Measurements from ENCODE around the gene FAM124A.

The FAM124A gene

DNA sequence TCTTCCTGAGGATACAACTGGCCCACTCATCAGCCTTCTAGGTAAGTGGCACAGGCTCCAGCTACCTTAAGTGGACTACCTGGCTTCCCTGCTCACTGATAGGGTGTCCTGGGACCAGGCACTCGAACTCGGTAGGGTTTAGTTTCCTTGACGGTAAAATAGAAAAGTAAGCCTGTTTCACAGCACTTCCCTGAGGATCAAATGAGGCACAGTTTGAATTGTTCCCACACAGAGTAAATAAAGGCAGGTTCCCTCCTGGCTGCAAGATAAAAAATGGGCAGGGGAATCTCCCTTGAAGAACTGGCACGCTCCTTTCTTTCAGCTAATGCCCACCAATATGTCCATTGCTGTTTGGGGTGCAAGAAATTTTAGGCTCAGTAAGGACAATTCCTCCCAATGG is 1.1 kb upstream of the FAM124A start:
- DNase-seq (ENCODE audit: low spot score) = no peak

DNA sequence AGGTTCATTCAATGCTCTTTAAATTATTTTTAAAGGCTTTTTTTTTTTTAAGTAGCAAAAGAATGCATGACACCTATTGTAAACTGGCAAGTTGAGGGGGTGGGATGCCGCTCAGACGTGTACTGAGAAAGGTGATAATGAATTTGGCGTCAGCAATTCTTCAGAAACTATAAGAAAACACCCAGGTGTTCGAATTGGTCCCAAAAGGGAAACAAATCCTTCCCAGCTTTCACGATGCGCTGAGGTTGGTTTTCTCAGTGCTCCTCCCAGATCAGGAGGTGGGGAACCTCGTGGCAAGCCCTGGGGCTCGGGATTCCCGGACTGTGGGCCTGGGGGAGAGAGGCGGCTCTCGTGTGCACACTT is 543 bp upstream of the FAM124A start:
- DNase-seq (ENCODE audit: low spot score) = no peak

DNA sequence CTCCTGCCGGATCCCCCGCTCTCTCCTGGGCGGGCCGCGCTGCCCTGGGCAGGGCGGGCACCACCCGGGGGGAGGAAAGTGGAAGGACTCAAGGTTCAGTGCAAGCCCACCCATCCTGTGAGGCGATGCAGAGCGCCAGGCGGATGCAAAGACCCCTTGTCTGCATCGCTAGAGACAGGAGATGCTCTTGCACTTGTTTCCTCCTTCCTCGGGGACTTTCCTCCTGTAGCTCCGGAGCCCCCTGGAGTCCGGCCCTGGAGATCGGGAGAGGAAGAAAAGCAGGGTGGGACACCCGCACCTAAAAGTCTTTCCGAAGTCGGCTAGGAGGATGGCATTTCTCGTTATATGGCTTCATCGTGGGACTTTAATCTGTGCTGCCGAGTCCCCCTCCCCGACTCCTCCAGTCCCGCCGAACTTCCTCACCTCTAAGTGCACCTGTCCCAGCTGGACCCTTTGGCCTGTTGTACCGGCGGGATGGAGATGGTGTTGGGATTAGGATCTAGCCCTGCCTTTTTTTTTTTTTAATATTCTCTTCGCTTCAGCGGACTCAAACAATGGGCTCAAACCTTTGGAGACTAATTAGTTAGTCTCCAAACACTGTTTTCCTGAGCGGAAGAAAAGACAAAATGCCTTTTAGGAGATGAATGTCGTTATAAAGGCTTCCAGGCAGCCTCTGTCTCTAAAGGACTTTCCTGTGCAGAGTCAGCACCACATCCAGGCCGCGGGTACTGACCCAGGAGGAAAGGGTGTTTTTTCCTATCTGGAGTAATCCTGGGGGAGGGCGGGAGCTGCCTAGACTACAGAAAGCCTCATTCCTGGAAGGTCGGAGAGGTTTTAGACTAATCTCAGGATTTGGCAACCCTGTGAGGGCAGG is 725 bp downstream of the FAM124A start:
- DNase-seq (ENCODE audit: low spot score) = peak; percentile 23

DNA sequence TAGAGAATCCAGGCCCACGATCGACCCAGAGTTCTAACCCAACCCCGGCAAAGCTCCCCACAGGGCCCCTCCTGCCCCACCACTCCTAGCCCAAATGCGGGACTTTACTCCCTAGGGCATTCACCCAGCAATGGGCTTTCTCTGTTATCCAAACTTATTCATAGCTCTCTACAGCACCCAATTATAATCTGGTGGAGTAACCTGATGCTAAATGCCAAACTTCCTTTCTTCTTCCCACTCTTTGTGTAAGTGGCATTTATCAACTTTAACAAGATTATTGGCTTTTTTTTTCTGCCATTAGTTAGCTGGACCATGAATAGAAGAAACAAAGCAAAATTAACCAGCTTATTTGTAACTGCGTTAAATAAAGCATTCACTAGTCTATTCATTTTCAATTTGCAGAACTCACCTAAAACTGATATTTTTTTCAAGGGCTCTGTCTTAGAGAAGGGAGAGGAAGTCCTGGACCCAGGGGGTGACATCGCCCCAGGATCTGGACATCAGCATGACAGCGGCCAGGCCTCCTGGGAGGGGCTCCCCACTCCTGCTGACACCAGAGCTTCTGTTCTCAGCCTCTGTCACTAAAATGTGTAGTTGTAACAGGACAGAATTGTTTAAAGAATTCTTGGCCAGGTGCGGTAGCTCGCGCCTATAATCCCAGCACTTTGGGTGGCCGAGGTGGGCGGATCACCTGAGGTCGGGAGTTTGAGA is 1.5 kb downstream of the FAM124A start:
- no peak for DNase-seq (ENCODE audit: low spot score)

DNA sequence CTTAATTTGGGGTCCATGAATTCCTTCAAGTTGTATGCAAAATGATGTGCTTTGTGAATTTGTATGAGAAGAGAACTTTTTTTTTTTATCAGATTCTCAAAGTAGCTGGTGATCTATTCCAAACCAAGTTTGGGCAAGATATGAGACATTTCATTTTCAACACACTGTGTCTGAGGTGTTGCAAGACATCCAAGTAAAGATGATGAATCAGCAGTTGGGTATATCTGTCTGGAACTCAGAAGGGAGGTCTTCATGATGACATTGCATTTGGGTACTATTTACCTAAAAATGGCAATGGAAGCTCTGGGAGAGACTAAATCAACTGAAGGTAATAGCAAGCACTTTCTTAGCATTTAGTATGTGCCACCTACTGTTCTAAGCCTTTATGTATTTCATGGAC is 2.8 kb downstream of the FAM124A start:
- no peak for DNase-seq (ENCODE audit: low spot score)

DNA sequence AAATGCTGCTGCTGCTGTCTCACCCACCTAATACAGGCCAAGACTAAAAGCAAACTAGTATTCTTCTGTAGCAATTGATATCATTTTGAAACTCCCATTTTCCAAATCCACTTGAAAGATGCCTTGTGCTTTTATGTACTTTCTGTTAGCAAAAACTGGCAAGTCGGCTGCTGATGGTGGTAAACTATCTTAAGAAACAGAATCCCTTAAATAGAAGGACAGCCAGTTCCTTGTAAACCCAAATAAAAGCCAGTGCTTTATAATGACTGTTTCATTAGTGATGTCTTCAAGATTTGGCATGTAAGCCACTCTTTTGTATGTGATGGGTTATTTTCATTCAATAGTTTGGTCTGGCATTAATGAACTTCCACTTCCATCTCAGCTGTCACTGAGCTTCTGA is 5.2 kb downstream of the FAM124A start:
- no peak for DNase-seq (ENCODE audit: low spot score)

DNA sequence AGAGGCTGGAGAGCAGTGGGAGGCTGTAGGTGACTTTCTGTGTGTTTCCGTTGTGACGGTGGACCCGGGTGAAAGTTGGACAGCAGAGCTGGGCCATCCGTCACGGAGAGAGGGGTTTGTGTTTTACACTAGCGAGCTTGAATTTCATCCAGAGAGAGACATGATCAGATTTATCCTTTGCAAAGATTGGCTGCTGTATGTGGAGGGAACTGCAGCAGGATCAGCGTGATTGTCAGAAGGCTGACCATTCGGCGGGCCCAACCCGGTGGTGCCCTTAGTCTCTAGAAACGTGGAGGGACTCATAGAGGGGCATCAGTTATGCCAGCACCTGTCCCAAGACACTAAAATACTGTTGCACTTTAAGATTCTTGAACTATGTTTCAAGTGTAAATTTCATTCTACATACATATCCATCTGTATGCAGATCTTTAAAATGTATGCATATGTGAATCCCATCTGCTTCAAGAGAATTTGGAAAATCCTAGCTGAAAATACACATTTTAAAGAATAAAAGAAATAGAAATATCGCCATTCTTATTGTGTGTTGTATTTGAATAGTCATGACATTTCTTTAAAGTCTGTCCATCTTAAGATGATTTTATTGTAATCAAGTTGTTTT is 7.0 kb downstream of the FAM124A start:
- DNase-seq (ENCODE audit: low spot score) = no peak

DNA sequence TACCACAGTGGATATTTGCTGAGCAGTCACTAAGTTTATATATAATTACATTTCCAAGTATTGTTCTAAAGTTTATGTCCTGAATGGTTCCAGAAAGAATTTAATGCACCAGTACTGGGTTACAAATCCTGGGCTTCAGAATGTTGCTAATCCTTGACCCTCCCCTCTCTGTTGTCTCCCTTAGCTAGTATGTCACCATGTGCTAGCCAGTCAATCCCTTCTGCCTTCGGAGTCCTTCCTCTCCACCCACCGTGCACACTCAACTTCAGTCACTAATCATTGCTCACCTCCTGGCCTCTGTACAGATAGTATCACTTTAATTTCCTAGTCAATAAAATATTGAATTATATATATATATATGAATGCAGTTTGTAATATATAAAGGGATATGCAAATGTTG is 7.5 kb downstream of the FAM124A start:
- no peak for DNase-seq (ENCODE audit: low spot score)

DNA sequence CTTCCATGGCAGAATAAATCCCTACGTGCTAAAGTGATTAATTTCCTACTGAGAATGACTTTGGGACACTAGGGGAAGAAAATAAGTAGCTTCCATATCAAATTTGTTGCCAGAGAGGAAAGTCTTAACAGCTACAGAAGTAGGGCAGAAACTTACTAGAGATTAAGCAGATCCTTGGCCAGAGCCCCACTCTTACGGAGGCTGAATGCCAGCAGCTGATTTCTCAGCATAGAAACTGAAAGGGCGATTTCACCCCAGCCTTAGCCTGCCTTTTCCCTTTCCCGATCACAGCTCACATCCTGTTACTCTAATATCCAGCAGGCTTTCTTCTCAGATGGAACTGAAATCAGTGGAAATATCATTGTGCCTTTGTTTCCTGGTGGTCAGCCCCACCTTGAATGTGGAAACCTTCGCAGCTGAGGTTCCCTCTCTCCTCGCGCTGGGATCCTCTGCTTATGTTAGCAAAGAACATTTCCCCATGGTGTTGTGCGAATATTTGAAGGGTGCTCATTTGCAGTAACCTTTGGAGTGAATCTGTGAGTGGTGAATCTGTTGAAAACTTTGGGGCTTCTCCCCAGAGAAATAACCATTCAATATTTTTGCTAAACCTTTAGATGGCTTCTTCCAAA is 8.4 kb downstream of the FAM124A start:
- DNase-seq (ENCODE audit: low spot score) = no peak

DNA sequence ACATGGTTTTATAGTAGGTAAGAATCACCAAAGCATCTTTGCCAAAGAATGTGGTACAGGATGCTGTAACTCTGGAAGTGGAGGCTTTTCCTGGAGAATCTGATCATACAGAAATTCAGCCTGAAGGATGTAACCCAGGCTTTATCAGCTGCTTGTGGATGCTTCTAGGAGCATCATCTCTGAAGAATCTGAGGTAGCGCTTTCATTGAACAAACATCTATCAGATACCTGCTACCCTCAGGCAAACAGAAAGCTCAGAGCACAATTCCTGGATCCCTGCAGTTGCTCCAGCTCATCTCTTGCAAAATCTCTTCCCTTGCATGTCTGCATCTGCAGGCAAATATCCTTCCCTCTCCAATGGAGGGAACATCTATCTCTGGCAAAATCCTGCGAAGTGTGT is 9.3 kb downstream of the FAM124A start:
- DNase-seq (ENCODE audit: low spot score) = no peak

DNA sequence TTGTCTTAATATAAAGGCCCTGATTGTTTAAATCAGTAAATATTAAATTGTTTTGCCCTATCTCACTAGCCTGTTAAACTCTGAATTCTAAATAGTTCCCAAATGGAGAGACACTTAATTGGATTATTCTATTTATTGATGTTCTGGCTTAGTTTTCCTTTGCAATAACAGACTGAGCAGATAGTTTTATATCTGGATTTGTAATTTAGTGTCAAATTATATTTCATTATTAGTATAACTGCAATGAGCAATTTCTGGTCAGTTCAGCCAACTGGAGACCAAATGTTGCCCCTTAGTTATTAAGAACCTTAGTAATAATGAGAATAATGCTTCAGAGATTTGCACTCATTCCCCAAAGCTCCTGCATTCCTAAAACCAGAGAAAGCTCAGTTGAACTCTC is 10.1 kb downstream of the FAM124A start:
- DNase-seq (ENCODE audit: low spot score) = no peak

DNA sequence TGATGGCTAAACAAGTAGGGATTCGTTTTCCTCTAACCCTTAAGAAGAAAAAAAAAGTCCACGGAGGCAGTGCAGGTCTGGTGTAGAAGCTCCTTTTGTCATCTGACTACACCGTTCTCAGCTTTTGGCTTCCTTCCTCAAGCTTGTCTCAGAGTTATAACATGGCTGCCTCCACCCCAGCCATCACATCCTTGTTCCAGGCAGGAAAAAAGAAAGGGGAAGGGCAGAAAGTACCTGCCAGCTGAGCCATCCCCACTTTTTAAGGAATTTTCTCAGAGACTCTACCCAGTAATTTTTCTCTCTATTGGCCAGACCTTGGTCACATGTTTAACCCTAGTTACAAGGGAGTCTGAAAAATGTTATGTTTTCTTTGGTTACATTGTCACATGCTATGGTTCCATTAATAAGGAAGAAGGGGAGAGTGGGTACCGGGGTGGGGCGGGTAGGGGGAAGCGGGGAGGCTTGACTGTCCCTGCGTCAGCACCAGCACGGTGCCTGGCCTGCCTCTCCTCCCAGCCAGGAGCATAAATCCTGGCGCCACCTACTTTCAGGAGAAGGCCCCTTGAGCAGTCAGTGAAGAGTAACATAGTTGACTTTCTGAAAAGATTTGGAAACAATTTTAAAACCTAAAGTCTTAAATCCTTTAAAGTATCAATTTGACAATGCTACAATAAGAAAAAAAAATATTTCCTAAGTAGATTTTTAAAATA is 11.1 kb downstream of the FAM124A start:
- DNase-seq (ENCODE audit: low spot score) = no peak

DNA sequence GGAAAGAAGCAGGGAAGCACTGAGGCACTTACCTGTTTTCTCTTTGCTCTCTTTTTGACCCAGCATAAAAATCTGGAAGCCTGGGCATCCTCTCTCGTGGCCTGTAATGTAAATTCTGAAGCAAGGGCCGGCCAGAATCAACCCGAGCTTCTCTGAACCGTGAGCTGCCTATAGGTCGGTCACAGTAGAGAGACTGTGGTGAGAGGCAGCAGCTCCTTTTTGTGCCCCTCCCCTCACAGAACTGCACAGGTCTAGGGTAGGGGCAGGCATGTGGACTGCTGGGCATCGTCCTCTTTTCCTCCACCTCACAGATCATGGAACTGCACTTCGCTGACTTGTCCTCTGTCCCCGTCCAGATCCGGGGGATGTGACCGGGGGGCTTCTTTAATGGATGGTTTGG is 12.5 kb downstream of the FAM124A start:
- DNase-seq (ENCODE audit: low spot score) = no peak

DNA sequence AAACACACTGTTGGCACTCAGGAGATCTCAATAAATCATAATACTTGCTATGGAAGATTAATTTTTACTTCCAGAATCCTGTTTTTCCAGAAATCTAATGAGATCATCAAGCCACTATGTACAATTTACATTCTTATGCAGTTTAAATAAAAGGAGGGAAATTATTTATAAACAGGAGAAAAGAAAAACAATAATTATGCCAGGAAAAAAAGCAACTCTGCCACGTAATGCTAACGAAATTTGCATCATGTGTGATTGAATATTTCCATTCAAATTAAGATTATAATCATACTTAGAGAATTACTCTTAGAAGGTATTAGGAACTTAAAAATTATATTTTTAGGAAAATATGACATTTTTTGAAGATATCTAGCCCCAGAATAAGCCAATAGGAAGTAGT is 13.0 kb downstream of the FAM124A start:
- no peak for DNase-seq (ENCODE audit: low spot score)

DNA sequence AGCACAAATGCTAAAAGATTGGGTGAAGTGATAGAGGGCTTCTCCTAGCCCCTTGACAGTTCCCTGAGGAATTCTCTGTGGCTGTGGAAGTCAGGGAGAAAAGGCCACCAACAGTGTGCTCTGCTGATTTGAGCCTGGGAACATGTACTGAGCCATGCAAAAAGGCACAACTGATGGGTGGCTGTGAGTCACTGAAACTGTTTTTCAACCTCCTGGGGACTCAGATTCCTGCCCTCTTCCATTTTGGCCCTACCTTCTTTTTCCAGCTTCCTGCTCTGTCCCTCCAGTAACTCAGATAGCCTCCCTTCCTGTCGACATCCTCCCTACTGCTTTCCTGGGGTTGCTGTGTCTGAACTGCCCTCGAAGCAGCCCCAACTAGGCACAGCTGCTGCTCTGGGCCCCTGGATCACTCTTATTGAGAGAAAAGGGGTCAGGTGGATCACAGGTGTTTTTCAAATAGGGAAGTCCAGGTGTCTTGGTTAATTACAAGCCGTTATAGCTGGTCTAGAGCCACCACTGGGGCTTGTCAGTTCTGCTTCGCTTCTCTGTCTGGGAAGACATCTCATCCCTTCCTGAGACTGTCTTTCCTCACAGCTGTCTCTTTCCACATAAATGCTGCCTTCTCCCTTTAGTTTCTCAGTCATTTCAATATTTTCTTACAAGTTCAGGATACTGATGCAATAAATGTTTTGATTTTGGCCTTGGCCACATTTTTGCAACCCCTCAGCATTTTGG is 13.7 kb downstream of the FAM124A start:
- no peak for DNase-seq (ENCODE audit: low spot score)

DNA sequence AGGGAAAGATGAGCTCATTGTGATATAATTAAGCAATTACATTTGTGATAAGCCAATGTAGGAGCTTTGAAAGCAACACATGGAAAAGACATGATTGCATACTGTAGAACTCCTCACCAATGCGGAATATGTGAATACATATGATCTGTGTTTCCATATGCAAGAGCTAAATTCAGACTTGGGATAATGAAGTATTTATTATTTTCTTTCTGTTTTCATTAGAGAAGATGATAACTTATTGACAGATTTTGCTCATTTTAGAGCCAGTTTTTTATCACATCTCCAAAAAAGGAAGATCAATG is 14.2 kb downstream of the FAM124A start:
- no peak for DNase-seq (ENCODE audit: low spot score)

DNA sequence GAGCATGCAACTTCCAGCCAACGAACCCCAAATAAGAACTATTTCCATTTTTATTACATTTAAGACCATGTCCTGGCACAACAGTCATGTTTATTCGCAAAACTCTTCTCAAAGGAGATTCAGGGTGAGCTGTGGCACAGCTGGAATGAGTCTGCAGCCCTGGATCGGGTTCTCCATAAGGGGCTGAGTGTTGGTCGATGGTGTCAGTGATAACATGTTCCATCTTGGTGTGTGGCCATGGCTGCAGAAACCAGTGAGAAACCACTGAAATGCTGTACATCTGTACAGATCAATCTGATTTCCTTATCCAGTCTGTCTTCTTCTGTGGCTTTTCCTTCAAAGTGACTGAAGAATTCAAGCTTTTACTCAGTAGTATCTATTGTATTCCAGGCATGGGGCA is 15.2 kb downstream of the FAM124A start:
- no peak for DNase-seq (ENCODE audit: low spot score)

DNA sequence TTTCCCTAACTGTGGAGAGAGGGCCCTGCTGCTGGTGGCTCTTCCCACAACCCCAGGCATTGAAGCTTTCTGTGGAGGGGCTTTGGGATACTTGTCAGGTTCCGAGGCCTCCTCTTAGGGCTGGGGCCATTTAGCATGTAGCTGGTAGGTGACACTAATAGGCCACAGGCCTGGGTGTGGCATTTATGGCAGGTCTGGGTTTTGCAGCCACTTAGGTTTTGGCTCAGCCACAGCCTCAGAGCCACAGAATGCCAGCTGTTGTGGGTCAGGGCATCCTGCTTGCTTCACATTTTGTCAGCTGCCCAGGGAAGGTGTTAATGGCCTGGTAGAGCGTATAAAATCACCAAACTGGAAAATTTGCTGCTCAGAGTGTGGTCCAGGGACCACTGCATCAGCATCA is 15.7 kb downstream of the FAM124A start:
- no peak for DNase-seq (ENCODE audit: low spot score)

DNA sequence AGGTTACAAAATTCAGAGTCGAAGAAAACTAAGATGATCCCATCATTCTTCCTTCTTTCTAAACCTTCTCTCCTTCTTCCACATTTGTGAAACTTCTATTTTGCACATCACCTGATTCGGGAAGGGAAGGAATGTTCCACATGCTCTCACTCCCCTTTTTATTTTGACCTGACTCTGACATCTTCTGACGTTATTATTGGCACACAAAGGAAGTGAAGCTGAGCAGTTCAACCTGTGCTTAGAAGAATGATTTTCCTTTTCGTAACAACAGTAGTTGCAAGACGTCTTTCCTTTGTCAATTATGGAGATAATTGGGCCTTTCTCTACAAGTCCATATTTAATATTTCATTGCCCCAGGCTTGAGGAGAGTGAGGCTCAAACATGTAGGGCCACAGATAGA is 18.0 kb downstream of the FAM124A start:
- DNase-seq (ENCODE audit: low spot score) = no peak

DNA sequence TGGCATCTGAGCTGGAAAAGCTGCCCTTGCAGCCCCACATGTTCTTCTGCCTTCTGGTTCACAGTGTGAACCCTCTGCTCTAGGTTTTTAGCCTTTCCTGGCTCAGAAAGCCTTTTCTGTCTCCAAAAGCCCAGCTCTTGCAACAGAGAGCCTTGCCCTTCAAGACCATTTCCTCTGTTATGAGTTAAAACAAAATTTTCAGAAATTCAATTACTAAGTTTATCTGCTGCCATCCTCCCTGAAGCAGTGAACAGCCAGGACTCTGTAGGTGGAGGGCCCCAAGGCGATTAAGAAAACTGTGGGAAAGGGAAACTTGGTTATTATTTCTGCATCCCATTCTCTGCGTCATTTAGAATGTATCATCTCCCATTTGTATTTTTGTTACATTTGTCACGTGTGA is 18.8 kb downstream of the FAM124A start:
- DNase-seq (ENCODE audit: low spot score) = no peak

DNA sequence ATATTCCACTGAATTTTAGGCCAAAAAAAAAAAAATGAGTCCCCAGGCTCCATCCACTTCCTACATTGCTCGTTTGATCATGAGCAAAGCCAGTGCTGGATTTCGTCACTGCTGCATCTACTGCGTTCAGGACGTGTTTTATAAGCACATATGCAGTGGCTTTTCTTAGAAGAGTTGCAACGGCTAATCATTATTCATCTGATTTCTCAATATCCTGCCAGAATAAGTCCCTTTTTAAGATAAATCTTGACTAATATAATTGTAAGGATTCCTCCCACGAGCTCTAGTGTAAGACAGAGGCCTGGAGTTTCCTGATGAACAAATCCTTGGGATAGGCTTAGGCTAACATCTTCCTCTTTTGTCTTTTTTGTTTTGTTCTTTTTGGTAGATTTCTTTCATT is 19.5 kb downstream of the FAM124A start:
- DNase-seq (ENCODE audit: low spot score) = no peak

DNA sequence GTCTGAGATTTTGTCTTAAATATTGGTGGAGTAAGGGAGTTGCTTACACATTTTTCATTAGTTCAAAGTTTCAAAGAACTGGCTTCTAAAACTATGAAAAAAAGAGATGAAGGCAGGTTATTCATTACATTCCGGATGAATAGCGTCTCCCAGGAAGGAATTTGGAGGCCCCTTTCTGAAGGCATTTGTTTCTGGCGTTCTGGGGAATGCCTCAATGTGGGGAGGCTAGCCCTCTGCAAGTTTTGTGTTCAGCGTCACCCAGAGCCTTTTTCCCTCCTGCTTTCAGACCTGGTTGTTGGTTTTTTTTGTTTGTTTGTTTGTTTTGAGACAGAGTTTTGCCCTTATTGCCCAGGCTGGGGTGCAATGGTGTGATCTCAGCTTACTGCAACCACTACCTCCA is 21.0 kb downstream of the FAM124A start:
- no peak for DNase-seq (ENCODE audit: low spot score)
